Ramos (cell line): ENCODE measurements around the gene ZXDC.

Experiments used
- in situ Hi-C: fragments of 300-500 bp; cut with MboI; formaldehyde crosslinking; loops from one replicate; pipeline ENCODE4 v1.14.3; 2022; ENCODE audit warnings: low sequenced_read_pairs; ENCODE audit not compliant: unreplicated experiment

ZXDC gene

GRCh38 chr3:126475413-126476114 is at the start of gene ZXDC:
ZXDC (minus strand) TSS chr3:126475891; CDS start chr3:126475865, 26 bp downstream.
- in situ Hi-C loops = no loop called here

- in situ Hi-C loops = no loop called here
Measured at GRCh38 chr3:126525091-126525852, 49.6 kb upstream of the ZXDC start.

GRCh38 chr3:126524429-126524988 is 48.8 kb upstream of the ZXDC start:
- in situ Hi-C loops = no loop called here

GRCh38 chr3:126523745-126524428 is 48.2 kb upstream of the ZXDC start, which contains the start of gene CHST13:
CHST13 (plus strand) TSS chr3:126524155; CDS start chr3:126524333, 178 bp downstream.
- in situ Hi-C loops = no loop called here

GRCh38 chr3:126522363-126522788 is 46.7 kb upstream of the ZXDC start:
- in situ Hi-C loops = no loop called here

GRCh38 chr3:126521122-126521891 is 45.6 kb upstream of the ZXDC start:
- in situ Hi-C loops = no loop called here

- in situ Hi-C loops = no loop called here
Measured at GRCh38 chr3:126519506-126520455, 44.1 kb upstream of the ZXDC start.

- in situ Hi-C loops = no loop called here
Measured at GRCh38 chr3:126518779-126519177, 43.1 kb upstream of the ZXDC start.

- in situ Hi-C loops = no loop called here
Measured at GRCh38 chr3:126517986-126518778, 42.5 kb upstream of the ZXDC start.

GRCh38 chr3:126517291-126517951 is 41.7 kb upstream of the ZXDC start, which contains the start of gene UROC1:
UROC1 (minus strand) TSS chr3:126517773; CDS start chr3:126517719, 54 bp downstream.
- in situ Hi-C loops = no loop called here

GRCh38 chr3:126516936-126517290 is 41.2 kb upstream of the ZXDC start:
- in situ Hi-C loops = no loop called here

GRCh38 chr3:126516152-126516935 is 40.7 kb upstream of the ZXDC start:
- in situ Hi-C loops = no loop called here

GRCh38 chr3:126515066-126515706 is 39.5 kb upstream of the ZXDC start:
- in situ Hi-C loops = no loop called here

GRCh38 chr3:126514161-126514560 is 38.5 kb upstream of the ZXDC start:
- in situ Hi-C loops = no loop called here

- in situ Hi-C loops = no loop called here
Measured at GRCh38 chr3:126512916-126513650, 37.4 kb upstream of the ZXDC start.

GRCh38 chr3:126512026-126512425 is 36.3 kb upstream of the ZXDC start:
- in situ Hi-C loops = no loop called here
